Measurements from ENCODE around the gene PROB1. TPM values are rescaled to one million over a fixed set of nuclear protein-coding genes. Genes with fewer than 3 reads are reported as not detected.

Gene PROB1
- total and polyA plus RNA-seq, 2 of the 13 experiments (the other 11 are each of a cell fraction or from before 2014, with no cell fraction given): 0.69 to 1.1 TPM

- TF ChIP-seq ZNF563 (CRISPR knock-in tag; IDR thresholded peaks at IDR 0.05): 0 out of 2 replicates have a peak, but pooled peaks have one; percentile 58
- peak; percentile 96 for TF ChIP-seq DRAP1 (CRISPR knock-in tag; IDR thresholded peaks at IDR 0.05)
- TF ChIP-seq PATZ1 (CRISPR knock-in tag; IDR thresholded peaks at IDR 0.05): peak; percentile 65
- TF ChIP-seq NFAT5 (CRISPR knock-in tag; IDR thresholded peaks at IDR 0.05): no peak
- TF ChIP-seq MNT (IDR thresholded peaks at IDR 0.05): no peak
- TF ChIP-seq TAF15 (IDR thresholded peaks at IDR 0.05; ENCODE audit: low read depth, low read length, poor library complexity, severe bottlenecking): no peak
- TF ChIP-seq KDM1A (CRISPR knock-in tag; IDR thresholded peaks at IDR 0.05): no peak
- TF ChIP-seq YEATS2 (CRISPR knock-in tag; IDR thresholded peaks at IDR 0.05; ENCODE audit: borderline replicate concordance): peak; percentile 59; the same call in 1 of the 2 replicates
- TF ChIP-seq ZSCAN9 (CRISPR knock-in tag; IDR thresholded peaks at IDR 0.05; ENCODE audit: borderline replicate concordance): no peak
- 0 out of 2 replicates have a peak, but pooled peaks have one; percentile 49 for TF ChIP-seq ZNF761 (CRISPR knock-in tag; conservative IDR thresholded peaks at IDR 0.05)
- peak; percentile 36; the same call in 1 of the 2 replicates for TF ChIP-seq ATF2 (CRISPR knock-in tag; IDR thresholded peaks at IDR 0.05)
- TF ChIP-seq ZNF30 (CRISPR knock-in tag; IDR thresholded peaks at IDR 0.05): no peak
- no peak for TF ChIP-seq LRRFIP1 (CRISPR knock-in tag; conservative IDR thresholded peaks at IDR 0.05)
- TF ChIP-seq ZNF790 (CRISPR knock-in tag; IDR thresholded peaks at IDR 0.05; ENCODE audit: borderline replicate concordance): no peak
These were observed 44.4 kb upstream of the PROB1 start, which contains the start of gene DNAJC18 (continued) for GRCh38 chr5:139439013-139439903.
